WI38 (cell line): ENCODE measurements around the gene GCLM.

ENCODE experiments used
- H3K4me3 ChIP-seq: 2 replicates; pipeline ENCODE4 v1.5.1; 2011; ENCODE audit warnings: low read depth, mild to moderate bottlenecking, control low read depth, low read length
- CTCF ChIP-seq: IDR thresholded peaks from 2 replicates; pipeline ENCODE4 v1.5.1; 2012; ENCODE audit warnings: low read depth, mild to moderate bottlenecking, control low read depth, low read length

Gene GCLM

GRCh38 chr1:93905734-93906133, 3.5 kb downstream of the GCLM start:
- no peak overlapping the region for H3K4me3 ChIP-seq
- TF ChIP-seq CTCF = no peak

- H3K4me3 ChIP-seq = no peak overlapping the region
- no peak for TF ChIP-seq CTCF
These were observed 4.2 kb downstream of the GCLM start for GRCh38 chr1:93905051-93905450.

GRCh38 chr1:93904228-93904627, 5.0 kb downstream of the GCLM start:
- TF ChIP-seq CTCF = no peak
- no peak overlapping the region for H3K4me3 ChIP-seq

- no peak for TF ChIP-seq CTCF
These were observed 8.3 kb downstream of the GCLM start for GRCh38 chr1:93900723-93901504.

GRCh38 chr1:93899543-93900207, 9.6 kb downstream of the GCLM start:
- no peak for TF ChIP-seq CTCF

More at GRCh38 chr1:93900723-93901504, 8.3 kb downstream of the GCLM start:
- no peak overlapping the region for H3K4me3 ChIP-seq

GRCh38 chr1:93888900-93889299, 20.3 kb downstream of the GCLM start:
- H3K4me3 ChIP-seq = no peak overlapping the region
- no peak for TF ChIP-seq CTCF

More at GRCh38 chr1:93899543-93900207, 9.6 kb downstream of the GCLM start:
- H3K4me3 ChIP-seq = no peak overlapping the region

GRCh38 chr1:93882269-93882668, 27.0 kb downstream of the GCLM start:
- no peak for TF ChIP-seq CTCF
- no peak overlapping the region for H3K4me3 ChIP-seq
